HepG2 (cell line): ENCODE results near the gene CFAP69. TPM values are rescaled to one million over a fixed set of nuclear protein-coding genes. Genes with fewer than 3 reads are reported as not detected.

ENCODE experiments used
- ATF2 ChIP-seq: sonication (generic); formaldehyde crosslinking; IDR thresholded peaks from 2 replicates; pipeline ENCODE4 v1.4.0; 2020; ENCODE audit warnings: missing genetic modification reagents
- CAMTA2 ChIP-seq: sonication (generic); formaldehyde crosslinking; IDR thresholded peaks from 2 replicates; pipeline ENCODE4 v1.4.0; 2020; ENCODE audit warnings: mild to moderate bottlenecking, missing genetic modification reagents, borderline replicate concordance
- CHD4 ChIP-seq: fragments of 200-600 bp; sonication (generic); IDR thresholded peaks from 2 replicates; pipeline ENCODE4 v1.7.0; 2017; ENCODE audit warnings: mild to moderate bottlenecking, low read length, borderline replicate concordance
- DNMT1 ChIP-seq: sonication (generic); formaldehyde crosslinking; IDR thresholded peaks from 2 replicates; pipeline ENCODE4 v1.5.1; 2020; ENCODE audit warnings: mild to moderate bottlenecking, missing genetic modification reagents
- GLI4 ChIP-seq: sonication (generic); formaldehyde crosslinking; IDR thresholded peaks from 2 replicates; pipeline ENCODE4 v1.5.1; 2020; ENCODE audit warnings: missing genetic modification reagents, mild to moderate bottlenecking, moderate library complexity, borderline replicate concordance
- HMG20A ChIP-seq: IDR thresholded peaks from 2 replicates; pipeline ENCODE4 v1.6.1; 2016; ENCODE audit warnings: borderline replicate concordance
- HOXA3 ChIP-seq: sonication (generic); formaldehyde crosslinking; IDR thresholded peaks from 2 replicates; pipeline ENCODE4 v1.5.0; 2020; ENCODE audit warnings: missing genetic modification reagents
- MED8 ChIP-seq: sonication (generic); formaldehyde crosslinking; IDR thresholded peaks from 2 replicates; pipeline ENCODE4 v1.8.1; 2023; ENCODE audit warnings: mild to moderate bottlenecking, missing genetic modification reagents; ENCODE audit not compliant: insufficient replicate concordance
- NR2F2 ChIP-seq: IDR thresholded peaks from 2 replicates; pipeline ENCODE4 v1.6.1; 2012; ENCODE audit warnings: low read depth, inconsistent platforms, borderline replicate concordance
- PAX8 ChIP-seq: sonication (generic); formaldehyde crosslinking; IDR thresholded peaks from 2 replicates; pipeline ENCODE4 v1.8.0; 2022; ENCODE audit warnings: mild to moderate bottlenecking, missing genetic modification reagents, borderline replicate concordance
- ZNF101 ChIP-seq: sonication (generic); formaldehyde crosslinking; IDR thresholded peaks from 2 replicates; pipeline ENCODE4 v1.4.0; 2020; ENCODE audit warnings: mild to moderate bottlenecking, low read depth, missing genetic modification reagents, borderline replicate concordance
- ZNF160 ChIP-seq: sonication (generic); formaldehyde crosslinking; IDR thresholded peaks from 2 replicates; pipeline ENCODE4 v1.8.0; 2022; ENCODE audit warnings: mild to moderate bottlenecking, inconsistent platforms, missing genetic modification reagents
- ZNF274 ChIP-seq: sonication (generic); formaldehyde crosslinking; IDR thresholded peaks from 2 replicates; pipeline ENCODE4 v1.5.1; 2020; ENCODE audit warnings: mild to moderate bottlenecking, missing genetic modification reagents
- ZNF317 ChIP-seq: sonication (generic); formaldehyde crosslinking; IDR thresholded peaks from 2 replicates; pipeline ENCODE4 v1.5.0; 2020; ENCODE audit warnings: mild to moderate bottlenecking, missing genetic modification reagents
- ZNF337 ChIP-seq: sonication (generic); formaldehyde crosslinking; IDR thresholded peaks from 2 replicates; pipeline ENCODE4 v1.5.1; 2020; ENCODE audit warnings: missing genetic modification reagents, low read depth, mild to moderate bottlenecking, borderline replicate concordance
- polyA plus RNA-seq, 8 experiments: library from polyadenylated mRNA; depleted of rRNA in 3 of 8; stranded (reverse) in 7 of 8; unstranded in 1 of 8; fragments of >200 nt; fragmentation: Illumina TruSeq in 4 of 8; extraction: Trizol in 4 of 8; gene quantifications; 2 replicates each; pipeline versions ENCODE4 v1.2.1 to v1.2.3, GENCODE V29; 2011 to 2016; ENCODE audit warnings: low read depth in 4 of 8, missing spikeins in 1 of 8, mixed read lengths in 1 of 8; ENCODE audit not compliant: insufficient read depth in 1 of 8
- total RNA-seq, 5 experiments: library from RNA; depleted of rRNA; stranded (reverse); fragments of >200 nt; fragmentation: Illumina TruSeq; extraction: Trizol; gene quantifications; 2 replicates each; pipeline ENCODE4 v1.2.3, GENCODE V29; 2016; ENCODE audit warnings: low read depth in 1 of 5
- TF ChIP-seq, protein P1 (sequence below), 2 experiments: sonication (generic) in 1 of 2; formaldehyde crosslinking in 1 of 2; IDR thresholded peaks; 2 replicates each; pipeline versions ENCODE4 v1.6.1 to v1.9.0; 2014 to 2022; ENCODE audit warnings: antibody characterized with exemption in 1 of 2, borderline replicate concordance in 1 of 2, inconsistent platforms in 1 of 2, low read depth in 1 of 2, missing genetic modification reagents in 1 of 2
- TF ChIP-seq, protein P2 (sequence below): sonication (generic); formaldehyde crosslinking; conservative IDR thresholded peaks from 2 replicates; pipeline ENCODE4 v1.8.0; 2022; ENCODE audit warnings: missing genetic modification reagents
- TF ChIP-seq, protein P3 (sequence below): sonication (generic); formaldehyde crosslinking; conservative IDR thresholded peaks from 2 replicates; pipeline ENCODE4 v1.5.0; 2020; ENCODE audit warnings: missing genetic modification reagents

Gene CFAP69
- total and polyA plus RNA-seq, 2 of the 13 experiments (the other 11 are each of a cell fraction or from before 2014, with no cell fraction given) = 2.2 to 4.0 TPM

DNA sequence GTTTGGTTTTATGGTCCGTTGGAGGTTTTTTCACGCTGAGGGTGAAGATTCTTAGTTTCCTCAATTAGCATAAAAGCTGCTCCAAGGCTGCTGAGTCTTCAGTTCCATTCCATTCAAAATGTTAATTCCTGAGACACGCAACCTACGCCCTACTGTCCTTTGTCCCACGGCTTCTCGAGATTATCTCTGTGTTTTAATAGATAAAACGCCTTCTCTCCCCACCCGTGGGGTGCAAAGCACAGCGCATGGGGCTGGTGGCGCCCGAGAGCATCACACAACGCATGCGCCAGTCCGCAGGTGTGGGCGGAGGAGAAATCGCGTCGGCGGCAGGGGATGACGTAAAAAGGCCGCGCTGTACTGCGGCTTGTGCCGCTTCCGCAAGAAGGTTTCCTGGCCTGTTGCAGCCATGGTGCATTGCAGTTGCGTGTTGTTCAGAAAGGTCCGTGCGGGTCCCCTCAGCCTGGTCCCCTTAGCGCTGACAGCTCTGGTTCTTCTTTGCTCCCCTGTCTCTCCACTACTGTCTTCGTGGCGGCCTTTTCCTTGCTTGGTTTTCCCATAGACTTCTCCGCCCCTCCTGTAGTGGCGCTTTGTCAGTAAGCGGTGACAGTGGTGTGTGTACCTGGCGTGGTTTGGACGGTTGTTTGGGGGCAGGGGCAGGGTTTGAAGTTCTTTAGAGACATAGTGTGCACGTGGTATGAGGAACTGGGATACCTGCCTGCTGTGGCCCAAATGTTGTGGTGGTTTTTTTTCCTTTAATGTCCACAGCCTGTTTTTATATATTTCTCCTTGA, 101.6 kb downstream of the CFAP69 start, which contains the start of gene GTPBP10 (continued):
- TF ChIP-seq, protein P1, sequence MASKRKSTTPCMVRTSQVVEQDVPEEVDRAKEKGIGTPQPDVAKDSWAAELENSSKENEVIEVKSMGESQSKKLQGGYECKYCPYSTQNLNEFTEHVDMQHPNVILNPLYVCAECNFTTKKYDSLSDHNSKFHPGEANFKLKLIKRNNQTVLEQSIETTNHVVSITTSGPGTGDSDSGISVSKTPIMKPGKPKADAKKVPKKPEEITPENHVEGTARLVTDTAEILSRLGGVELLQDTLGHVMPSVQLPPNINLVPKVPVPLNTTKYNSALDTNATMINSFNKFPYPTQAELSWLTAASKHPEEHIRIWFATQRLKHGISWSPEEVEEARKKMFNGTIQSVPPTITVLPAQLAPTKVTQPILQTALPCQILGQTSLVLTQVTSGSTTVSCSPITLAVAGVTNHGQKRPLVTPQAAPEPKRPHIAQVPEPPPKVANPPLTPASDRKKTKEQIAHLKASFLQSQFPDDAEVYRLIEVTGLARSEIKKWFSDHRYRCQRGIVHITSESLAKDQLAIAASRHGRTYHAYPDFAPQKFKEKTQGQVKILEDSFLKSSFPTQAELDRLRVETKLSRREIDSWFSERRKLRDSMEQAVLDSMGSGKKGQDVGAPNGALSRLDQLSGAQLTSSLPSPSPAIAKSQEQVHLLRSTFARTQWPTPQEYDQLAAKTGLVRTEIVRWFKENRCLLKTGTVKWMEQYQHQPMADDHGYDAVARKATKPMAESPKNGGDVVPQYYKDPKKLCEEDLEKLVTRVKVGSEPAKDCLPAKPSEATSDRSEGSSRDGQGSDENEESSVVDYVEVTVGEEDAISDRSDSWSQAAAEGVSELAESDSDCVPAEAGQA (IDR thresholded peaks at IDR 0.05; ENCODE audit: low read depth) = peak; percentile 96
- TF ChIP-seq, protein P1 (CRISPR knock-in tag; IDR thresholded peaks at IDR 0.05; ENCODE audit: borderline replicate concordance) = no peak
- TF ChIP-seq HMG20A = no peak
- TF ChIP-seq, protein P2, sequence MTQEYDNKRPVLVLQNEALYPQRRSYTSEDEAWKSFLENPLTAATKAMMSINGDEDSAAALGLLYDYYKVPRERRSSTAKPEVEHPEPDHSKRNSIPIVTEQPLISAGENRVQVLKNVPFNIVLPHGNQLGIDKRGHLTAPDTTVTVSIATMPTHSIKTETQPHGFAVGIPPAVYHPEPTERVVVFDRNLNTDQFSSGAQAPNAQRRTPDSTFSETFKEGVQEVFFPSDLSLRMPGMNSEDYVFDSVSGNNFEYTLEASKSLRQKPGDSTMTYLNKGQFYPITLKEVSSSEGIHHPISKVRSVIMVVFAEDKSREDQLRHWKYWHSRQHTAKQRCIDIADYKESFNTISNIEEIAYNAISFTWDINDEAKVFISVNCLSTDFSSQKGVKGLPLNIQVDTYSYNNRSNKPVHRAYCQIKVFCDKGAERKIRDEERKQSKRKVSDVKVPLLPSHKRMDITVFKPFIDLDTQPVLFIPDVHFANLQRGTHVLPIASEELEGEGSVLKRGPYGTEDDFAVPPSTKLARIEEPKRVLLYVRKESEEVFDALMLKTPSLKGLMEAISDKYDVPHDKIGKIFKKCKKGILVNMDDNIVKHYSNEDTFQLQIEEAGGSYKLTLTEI (CRISPR knock-in tag) = no peak
- TF ChIP-seq DNMT1 (CRISPR knock-in tag) = no peak
- no peak for TF ChIP-seq CHD4
- TF ChIP-seq CAMTA2 (CRISPR knock-in tag) = no peak
- no peak for TF ChIP-seq ZNF337
- TF ChIP-seq ATF2 = peak; percentile 78; the same call in 1 of the 2 replicates
- peak; percentile 88 for TF ChIP-seq ZNF274
- peak; percentile 55; the same call in 1 of the 2 replicates for TF ChIP-seq ZNF160
- TF ChIP-seq ZNF101 (CRISPR knock-in tag) = no peak
- TF ChIP-seq PAX8 (CRISPR knock-in tag) = no peak
- TF ChIP-seq GLI4 (CRISPR knock-in tag) = peak; percentile 83; the same call in 1 of the 2 replicates
- no peak; the same call in 1 of the 2 replicates for TF ChIP-seq ZNF317 (CRISPR knock-in tag)
- TF ChIP-seq MED8 (CRISPR knock-in tag) = no peak
- peak; percentile 98 for TF ChIP-seq HOXA3 (CRISPR knock-in tag)
- TF ChIP-seq, protein P3, sequence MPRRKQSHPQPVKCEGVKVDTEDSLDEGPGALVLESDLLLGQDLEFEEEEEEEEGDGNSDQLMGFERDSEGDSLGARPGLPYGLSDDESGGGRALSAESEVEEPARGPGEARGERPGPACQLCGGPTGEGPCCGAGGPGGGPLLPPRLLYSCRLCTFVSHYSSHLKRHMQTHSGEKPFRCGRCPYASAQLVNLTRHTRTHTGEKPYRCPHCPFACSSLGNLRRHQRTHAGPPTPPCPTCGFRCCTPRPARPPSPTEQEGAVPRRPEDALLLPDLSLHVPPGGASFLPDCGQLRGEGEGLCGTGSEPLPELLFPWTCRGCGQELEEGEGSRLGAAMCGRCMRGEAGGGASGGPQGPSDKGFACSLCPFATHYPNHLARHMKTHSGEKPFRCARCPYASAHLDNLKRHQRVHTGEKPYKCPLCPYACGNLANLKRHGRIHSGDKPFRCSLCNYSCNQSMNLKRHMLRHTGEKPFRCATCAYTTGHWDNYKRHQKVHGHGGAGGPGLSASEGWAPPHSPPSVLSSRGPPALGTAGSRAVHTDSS (CRISPR knock-in tag) = no peak
- no peak for TF ChIP-seq NR2F2
